ENCODE measurements around the gene ZFHX3.

The ZFHX3 gene

DNA sequence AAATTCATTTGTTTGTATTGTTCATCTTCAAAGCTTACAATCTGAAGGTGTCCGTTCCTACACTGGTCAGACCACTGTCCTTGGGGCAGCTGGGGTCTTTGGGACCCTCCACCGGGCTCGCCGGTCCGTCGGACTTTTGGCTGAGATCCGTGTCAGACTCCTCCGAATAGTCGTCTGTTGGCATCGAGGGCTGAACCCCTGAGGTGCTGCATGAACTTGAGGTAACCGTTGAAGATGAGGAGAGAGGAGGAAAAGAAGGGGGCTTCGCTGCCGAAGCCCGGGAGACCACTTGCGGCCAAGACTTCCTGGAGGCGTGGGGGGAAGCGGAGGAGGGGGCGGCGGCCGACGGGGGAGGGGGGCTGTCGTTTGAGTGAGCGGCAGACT, 260.8 kb downstream of the ZFHX3 start:
- DNase-seq = no peak

DNA sequence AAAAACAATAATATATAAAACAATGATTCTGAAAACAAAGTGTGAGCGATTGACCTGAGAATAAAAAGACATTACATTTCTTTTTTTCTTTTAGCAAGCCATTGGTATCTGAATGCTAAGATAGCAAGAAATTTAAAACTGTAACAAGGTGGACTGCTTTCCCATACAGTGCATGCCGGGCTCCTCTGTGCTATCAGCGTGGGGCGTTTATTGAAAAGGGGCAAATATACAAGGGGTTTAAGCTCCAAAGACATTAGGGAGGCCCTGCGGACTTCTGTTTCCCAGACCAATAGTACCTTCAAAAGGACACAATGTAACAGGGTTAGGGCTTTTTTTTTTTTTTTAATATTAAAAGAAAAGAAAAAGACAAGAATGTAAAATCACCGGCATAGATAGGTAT, 261.3 kb downstream of the ZFHX3 start:
- DNase-seq = no peak

- peak; percentile 78 for DNase-seq
Measured at GRCh38 chr16:72785886-72786285, 262.0 kb downstream of the ZFHX3 start.

GRCh38 chr16:72785171-72785570, 262.8 kb downstream of the ZFHX3 start:
- DNase-seq = peak; percentile 19

DNA sequence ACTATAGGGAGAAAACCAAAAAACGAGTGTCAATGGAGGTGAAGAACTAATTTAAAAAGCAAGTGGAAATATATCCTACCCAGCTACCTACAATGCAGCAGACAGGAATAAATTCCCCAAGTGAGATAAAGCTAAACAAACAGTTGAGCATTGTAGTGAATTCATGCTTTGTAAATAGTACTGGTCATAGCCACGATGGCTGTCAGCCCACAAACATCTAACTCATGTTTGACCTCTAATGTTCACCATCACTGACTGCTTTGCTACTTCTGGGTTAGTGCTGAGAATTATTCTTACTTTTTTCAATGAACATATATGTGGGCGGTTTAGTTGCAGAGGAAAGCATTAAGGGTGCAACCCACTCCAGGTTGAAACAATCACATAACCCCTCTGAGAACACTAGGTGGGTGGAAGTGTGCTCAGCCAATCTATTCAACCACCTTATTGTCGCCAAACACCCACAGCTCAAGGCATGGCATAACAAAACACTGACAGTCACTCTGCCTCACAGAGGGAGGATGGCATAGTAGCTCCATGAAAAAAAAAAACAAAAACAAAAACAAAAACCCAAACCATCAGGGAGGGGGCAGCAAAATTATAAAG, 264.1 kb downstream of the ZFHX3 start:
- no peak for DNase-seq

GRCh38 chr16:72769876-72770275, 278.1 kb downstream of the ZFHX3 start:
- DNase-seq = no peak

DNA sequence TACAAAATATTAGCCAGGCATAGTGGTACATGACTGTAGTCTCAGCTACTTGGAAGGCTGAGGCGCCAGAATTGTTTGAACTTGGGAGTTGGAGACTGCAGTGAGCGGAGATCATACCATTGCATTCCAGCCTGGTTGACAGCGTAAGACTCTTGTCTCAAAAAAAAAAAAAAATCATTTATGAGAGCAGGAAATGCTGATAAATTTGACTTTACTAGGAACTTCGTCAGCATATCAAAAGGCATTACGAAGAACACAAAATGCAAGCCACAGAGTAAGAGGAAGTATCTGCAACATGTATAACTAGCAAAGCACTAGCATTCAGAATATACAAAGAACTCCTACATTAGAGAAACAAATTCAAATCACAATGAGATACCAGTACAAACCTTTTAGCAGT, 279.3 kb downstream of the ZFHX3 start:
- DNase-seq = no peak

GRCh38 chr16:72766506-72766905, 281.4 kb downstream of the ZFHX3 start:
- no peak for DNase-seq

- DNase-seq = no peak
Measured at GRCh38 chr16:72764015-72764654, 283.8 kb downstream of the ZFHX3 start.

DNA sequence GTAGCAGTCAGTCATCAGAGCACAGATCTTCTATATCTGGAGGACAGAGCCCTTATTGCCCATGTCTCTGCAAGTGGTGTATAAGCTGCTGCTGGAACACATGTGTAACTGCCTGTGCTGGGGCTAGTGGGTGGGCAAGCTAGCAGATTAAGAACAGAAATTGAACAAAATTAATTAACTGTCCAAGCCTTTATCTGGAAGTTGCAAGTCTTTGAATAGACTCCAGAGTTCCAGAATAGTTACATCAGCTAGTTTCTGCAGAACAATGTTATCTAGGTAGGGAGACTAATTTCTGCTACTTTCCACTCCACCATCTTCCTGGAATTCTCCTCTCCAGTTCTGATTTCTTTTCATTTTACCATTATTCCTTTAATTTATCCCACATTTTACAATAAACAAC, 287.3 kb downstream of the ZFHX3 start:
- no peak for DNase-seq

GRCh38 chr16:72753881-72754280, 294.0 kb downstream of the ZFHX3 start:
- DNase-seq = no peak

- no peak for DNase-seq
Measured at GRCh38 chr16:72752004-72752695, 295.8 kb downstream of the ZFHX3 start.

DNA sequence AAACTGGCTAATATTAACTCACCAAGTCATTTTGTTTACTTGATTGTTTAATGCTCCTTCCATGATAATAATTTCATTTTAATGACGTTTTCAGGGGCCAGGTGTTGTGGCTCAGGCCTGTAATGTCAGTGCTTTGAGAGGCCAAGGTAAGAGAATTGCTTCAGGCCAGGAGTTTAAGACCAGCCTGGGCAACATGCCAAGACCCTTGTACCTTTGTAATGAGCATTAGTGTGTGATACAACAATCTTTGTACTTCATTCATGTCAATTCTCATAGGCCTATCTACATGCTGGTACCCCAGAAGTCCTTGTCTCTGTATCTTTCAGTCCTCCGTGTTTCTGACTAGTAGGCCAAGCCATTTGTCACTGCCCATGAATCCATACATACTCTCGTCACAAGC, 296.9 kb downstream of the ZFHX3 start:
- DNase-seq = no peak

- DNase-seq = peak; percentile 38
Measured at GRCh38 chr16:72749091-72749490, 298.8 kb downstream of the ZFHX3 start.

GRCh38 chr16:72744076-72744793, 303.7 kb downstream of the ZFHX3 start:
- DNase-seq = no peak

DNA sequence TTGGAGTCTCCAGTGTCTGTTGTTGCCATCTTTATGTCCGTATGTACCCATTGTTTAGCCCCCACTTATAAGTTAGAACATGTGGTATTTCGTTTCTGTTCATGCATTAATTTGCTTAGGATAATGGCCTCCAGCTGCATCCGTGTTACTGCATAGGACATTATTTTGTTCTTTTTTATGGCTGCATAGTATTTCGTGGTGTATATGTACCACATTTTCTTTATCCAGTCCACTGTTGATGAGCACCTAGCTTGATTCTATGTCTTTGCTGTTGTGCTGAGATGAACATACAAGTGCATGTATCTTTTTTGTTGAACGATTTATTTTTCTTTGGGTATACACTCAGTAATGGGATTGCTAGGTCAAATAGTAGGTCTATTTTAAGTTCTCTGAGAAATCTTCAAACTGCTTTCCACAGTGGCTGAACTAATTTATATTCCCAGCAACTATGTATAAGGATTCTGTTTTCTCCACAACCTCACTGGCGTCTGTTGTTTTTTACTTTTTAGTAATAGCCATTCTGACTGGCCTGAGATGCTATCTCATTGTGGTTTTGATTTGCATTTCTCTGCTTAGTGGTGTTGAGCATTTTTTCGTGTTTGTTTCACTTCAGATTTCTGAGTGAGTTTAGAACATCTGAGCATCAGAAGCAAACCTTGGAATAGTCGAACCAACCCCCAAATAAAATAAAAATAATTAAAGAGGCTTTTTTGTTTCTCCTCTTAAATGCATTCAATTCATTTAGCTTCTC, 304.7 kb downstream of the ZFHX3 start:
- DNase-seq = no peak

- no peak for DNase-seq
Measured at GRCh38 chr16:72740347-72740746, 307.6 kb downstream of the ZFHX3 start.

GRCh38 chr16:72739577-72739976, 308.4 kb downstream of the ZFHX3 start:
- DNase-seq = no peak

DNA sequence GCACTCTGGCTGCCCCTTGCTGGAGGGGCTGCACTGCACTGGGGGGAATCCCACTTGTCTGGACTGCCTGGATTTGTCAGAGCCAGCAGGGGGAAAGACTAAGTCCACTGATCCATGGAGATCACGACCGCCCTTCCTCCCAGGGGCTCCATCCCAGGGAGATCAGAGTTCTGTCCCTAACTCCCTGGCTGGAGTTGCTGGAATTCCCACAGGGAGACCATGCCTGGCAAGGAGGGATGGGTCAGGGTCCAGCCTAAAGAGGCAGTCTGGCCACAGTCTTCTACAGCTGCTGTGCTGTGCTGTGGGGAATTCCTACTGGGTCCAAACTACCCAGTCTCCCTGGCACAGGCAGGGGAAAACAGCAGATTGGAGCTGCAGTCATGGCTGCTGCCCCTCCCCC, 311.9 kb downstream of the ZFHX3 start:
- DNase-seq = no peak
